Endothelial cell of umbilical vein (primary cell): Measurements from ENCODE around the gene LYRM7. TPM values are rescaled to one million over a fixed set of nuclear protein-coding genes. Genes with fewer than 3 reads are reported as not detected.

Experiments
- BruUV-seq: library from RNA; stranded (reverse); fragments of 400-500 nt; replicated peaks from 2 replicates; lab custom pipeline; 2021; lab: Mats Ljungman, UMichigan
- CTCF ChIA-PET: fragments of 300-600, 350-600 bp; sonication (Branson Sonifier 250); formaldehyde crosslinking; loops from one replicate; lab custom pipeline; 2021; ENCODE audit warnings: antibody characterized with exemption, inconsistent platforms; lab: Charles Lee
- POLR2A ChIA-PET: fragments of 300-600, 350-600 bp; sonication (Branson Sonifier 250); formaldehyde crosslinking; loops from one replicate; lab custom pipeline; 2021; ENCODE audit warnings: antibody characterized with exemption, inconsistent platforms; lab: Charles Lee
- DNase-seq: peaks from one replicate; pipeline ENCODE4 v3.0.0-alpha.2; 2011; ENCODE audit warnings: low read depth, low spot score
- FAIRE-seq: peaks from 2 replicates; lab custom pipeline; 2011; peaks lifted over from hg19 to GRCh38; lab: Jason Lieb, UNC
- H2AFZ ChIP-seq: 2 replicates; pipeline ENCODE4 v1.6.0; 2012; ENCODE audit warnings: low read depth, low read length, control low read depth, inconsistent platforms
- H3K27ac ChIP-seq: 2 replicates; pipeline ENCODE4 v1.5.1; 2011; ENCODE audit warnings: low read depth, mild to moderate bottlenecking, control low read depth, low read length, moderate library complexity; ENCODE audit not compliant: insufficient read depth
- H3K27me3 ChIP-seq, 2 experiments: 2 replicates each; pipeline versions ENCODE4 v1.6.0 to v1.6.1; 2011; ENCODE audit warnings: low read length in 2 of 2, mixed read lengths in 1 of 2; ENCODE audit not compliant: control insufficient read depth in 2 of 2, insufficient read depth in 2 of 2
- H3K36me3 ChIP-seq, 2 experiments: 2 replicates in 1 of 2; 3 replicates in 1 of 2; pipeline ENCODE4 v1.5.1; 2011; ENCODE audit warnings: low read length in 2 of 2, mild to moderate bottlenecking in 1 of 2, moderate library complexity in 1 of 2; ENCODE audit not compliant: control insufficient read depth in 2 of 2, insufficient read depth in 2 of 2; ENCODE audit errors: extremely low read depth in 1 of 2
- H3K4me1 ChIP-seq: 3 replicates; pipeline ENCODE4 v1.5.1; 2011; ENCODE audit warnings: mild to moderate bottlenecking, low read length; ENCODE audit not compliant: control insufficient read depth, insufficient read depth; ENCODE audit errors: extremely low read depth
- H3K4me2 ChIP-seq: 2 replicates; pipeline ENCODE4 v1.6.1; 2011; ENCODE audit warnings: low read length, control low read depth, mixed read lengths; ENCODE audit not compliant: insufficient read depth
- H3K4me3 ChIP-seq, 3 experiments: fragments of 200-600 bp in 1 of 3; sonication (generic), shearing (Covaris generic) in 1 of 3; replicated peaks in 1 of 3; 2 replicates each; pipeline ENCODE4 v1.5.1; 2011 to 2016; ENCODE audit warnings: control low read depth in 3 of 3, low read length in 3 of 3, mild to moderate bottlenecking in 2 of 3, inconsistent platforms in 1 of 3, low read depth in 1 of 3, moderate library complexity in 1 of 3; ENCODE audit not compliant: insufficient read depth in 1 of 3
- H3K79me2 ChIP-seq: 2 replicates; pipeline ENCODE4 v1.6.0; 2012; ENCODE audit warnings: low read length, inconsistent platforms; ENCODE audit not compliant: control insufficient read depth, insufficient read depth
- H3K9ac ChIP-seq: replicated peaks from 2 replicates; pipeline ENCODE3; 2011; ENCODE audit warnings: low read length, control low read depth; ENCODE audit not compliant: insufficient read depth; ENCODE audit errors: extremely low read depth
- H3K9me1 ChIP-seq: replicated peaks from 3 replicates; pipeline ENCODE4 v1.6.0; 2011; ENCODE audit warnings: mild to moderate bottlenecking, low read length; ENCODE audit not compliant: control insufficient read depth, insufficient read depth; ENCODE audit errors: extremely low read depth
- H3K9me3 ChIP-seq: replicated peaks from 2 replicates; pipeline ENCODE4 v1.5.1; 2012; ENCODE audit warnings: low read length, inconsistent platforms; ENCODE audit not compliant: control insufficient read depth, insufficient read depth
- H4K20me1 ChIP-seq: replicated peaks from 2 replicates; pipeline ENCODE3; 2011; ENCODE audit warnings: mild to moderate bottlenecking, low read length; ENCODE audit not compliant: control insufficient read depth, insufficient read depth; ENCODE audit errors: extremely low read depth
- CTCF ChIP-seq, 2 donors: IDR thresholded peaks; 1 replicate in 1 of 2; 2 replicates in 1 of 2; pipeline ENCODE4 v1.5.1; 2011; ENCODE audit warnings: low read length in 2 of 2, mild to moderate bottlenecking in 2 of 2, moderate library complexity in 2 of 2, control low read depth in 1 of 2, inconsistent platforms in 1 of 2, low read depth in 1 of 2; ENCODE audit not compliant: insufficient read depth in 1 of 2; ENCODE audit errors: extremely low read depth in 1 of 2
- EZH2 ChIP-seq: IDR thresholded peaks from 2 replicates; pipeline ENCODE4 v1.6.1; 2012; ENCODE audit warnings: borderline replicate concordance, low read depth, mild to moderate bottlenecking, moderate library complexity, low read length, inconsistent platforms; ENCODE audit not compliant: severe bottlenecking
- FOS ChIP-seq: IDR thresholded peaks from 2 replicates; pipeline ENCODE4 v1.6.1; 2011; ENCODE audit warnings: mild to moderate bottlenecking, low read length, moderate library complexity, borderline replicate concordance; ENCODE audit not compliant: insufficient read depth
- GATA2 ChIP-seq: IDR thresholded peaks from 2 replicates; pipeline ENCODE4 v1.7.0; 2011; ENCODE audit warnings: low read depth, mild to moderate bottlenecking, moderate library complexity, mixed read lengths, low read length; ENCODE audit not compliant: insufficient read length, insufficient read depth
- JUN ChIP-seq: IDR thresholded peaks from 2 replicates; pipeline ENCODE4 v1.6.1; 2011; ENCODE audit warnings: borderline replicate concordance, low read depth; ENCODE audit not compliant: insufficient read length, insufficient read depth
- MAX ChIP-seq: IDR thresholded peaks from 2 replicates; pipeline ENCODE4 v1.6.1; 2011; ENCODE audit not compliant: insufficient read depth, insufficient read length
- MYC ChIP-seq: IDR thresholded peaks from one replicate; pipeline ENCODE4 v1.6.1; 2011; ENCODE audit warnings: mild to moderate bottlenecking, low read depth, low read length
- POLR2A ChIP-seq: IDR thresholded peaks from 2 replicates; pipeline ENCODE4 v1.6.1; 2012; ENCODE audit warnings: low read depth, mild to moderate bottlenecking, control low read depth, low read length
- POLR2AphosphoS5 ChIP-seq: IDR thresholded peaks from 2 replicates; pipeline ENCODE4 v1.6.1; 2012; ENCODE audit warnings: low read depth, mild to moderate bottlenecking, control low read depth, low read length, moderate library complexity; ENCODE audit not compliant: insufficient read depth
- dilution Hi-C: fragments of 300-500 bp; cut with MboI; formaldehyde crosslinking; loops from one replicate; pipeline ENCODE4 v1.15.0; 2019; ENCODE audit warnings: low sequenced_read_pairs; ENCODE audit not compliant: extremely low pct_ligation_motif_present
- intact Hi-C: fragments of 100-400 bp; cut with micrococcal nuclease; formaldehyde crosslinking; loops from one replicate; pipeline ENCODE4 v1.10.0; 2022
- polyA plus RNA-seq, 4 experiments: library from polyadenylated mRNA; depleted of rRNA in 3 of 4; stranded (reverse) in 3 of 4; unstranded in 1 of 4; fragments of >200 nt; gene quantifications; 2 replicates each; pipeline versions ENCODE4 v1.2.1 to v1.2.3, GENCODE V29; 2011 to 2012; ENCODE audit warnings: missing spikeins in 1 of 4
- total RNA-seq: library from RNA; stranded (reverse); gene quantifications from 2 replicates; pipeline ENCODE4 v1.2.3, GENCODE V29; 2021

The LYRM7 gene
- total and polyA plus RNA-seq, 2 donors (not counting 3 experiments of a cell fraction or from before 2014, with no cell fraction given): 0.88 to 7.5 TPM

- H3K4me2 ChIP-seq: no peak overlapping the region
- TF ChIP-seq FOS (no peak), EZH2 (no peak), MAX (no peak), POLR2A (no peak), CTCF (IDR thresholded peaks at IDR 0.05; ENCODE audit: extremely low read depth in 1 of 2, insufficient read depth in 1 of 2, low read depth in 1 of 2, low read length in 2 of 2) (no peak), GATA2 (no peak), POLR2AphosphoS5 (no peak), MYC (no peak), JUN (no peak)
- ChIA-PET POLR2A (no interaction called here), CTCF (interaction anchor here (0.6 to 1.6 kb wide), 7 partner anchors 9 to 50 kb away, joined by 3 to 6 read pairs (median 3); partner anchors contain the start of gene CDC42SE2)
- BruUV-seq: no TSS peak
- no peaks in the 10 kb centered on the region for H4K20me1 ChIP-seq
- H3K9ac ChIP-seq: no peak overlapping the region
- no peak for FAIRE-seq
- H3K79me2 ChIP-seq: no peaks in the 10 kb centered on the region
- no peaks in the 10 kb centered on the region for H3K36me3 ChIP-seq
- H3K9me1 ChIP-seq: no peaks in the 10 kb centered on the region
- H2AFZ ChIP-seq: no peak overlapping the region
- no peak for DNase-seq
- no peaks in the 10 kb centered on the region for H3K4me1 ChIP-seq
- no peak overlapping the region for H3K4me3 ChIP-seq
- no peaks in the 10 kb centered on the region for H3K9me3 ChIP-seq
- no peak overlapping the region for H3K27ac ChIP-seq
- dilution Hi-C loops: no loop called here
- intact Hi-C loops: no loop called here
- no peaks in the 10 kb centered on the region for H3K27me3 ChIP-seq
Observed at GRCh38 chr5:131221008-131221703, 50.4 kb downstream of the LYRM7 start.
